GM12878 (cell line): ENCODE results near the gene B4GALT3.

Experiments
- GABPA ChIP-seq: IDR thresholded peaks from 2 replicates; pipeline ENCODE4 v1.6.1; 2014; ENCODE audit warnings: antibody characterized with exemption, low read depth, mild to moderate bottlenecking, inconsistent platforms
- JUND ChIP-seq: IDR thresholded peaks from 2 replicates; pipeline ENCODE4 v1.6.1; 2012; ENCODE audit warnings: low read depth, mild to moderate bottlenecking, low read length, improper control_type of control experiment, moderate library complexity
- MYC ChIP-seq: IDR thresholded peaks from 2 replicates; pipeline ENCODE4 v1.6.1; 2011; ENCODE audit warnings: mild to moderate bottlenecking, low read length, moderate library complexity, inconsistent platforms; ENCODE audit not compliant: insufficient read depth, insufficient replicate concordance, insufficient read length, severe bottlenecking
- NR2C2 ChIP-seq: IDR thresholded peaks from 2 replicates; pipeline ENCODE4 v1.6.1; 2011; ENCODE audit warnings: borderline replicate concordance, low read depth; ENCODE audit not compliant: control insufficient read depth, insufficient read length
- PAX8 ChIP-seq: fragments of 450-650 bp; IDR thresholded peaks from 2 replicates; pipeline ENCODE4 v1.6.1; 2017; ENCODE audit warnings: mild to moderate bottlenecking, moderate library complexity
- POLR2AphosphoS5 ChIP-seq: IDR thresholded peaks from 2 replicates; pipeline ENCODE4 v1.6.1; 2011; ENCODE audit warnings: mild to moderate bottlenecking, low read length, inconsistent platforms
- REST ChIP-seq: IDR thresholded peaks from 2 replicates; pipeline ENCODE4 v1.6.1; 2012; ENCODE audit warnings: mild to moderate bottlenecking, low read depth, low read length
- TCF12 ChIP-seq: IDR thresholded peaks from 2 replicates; pipeline ENCODE4 v1.6.1; 2011; ENCODE audit warnings: low read depth, mild to moderate bottlenecking, low read length
- YY1 ChIP-seq: IDR thresholded peaks from 2 replicates; pipeline ENCODE4 v1.6.1; 2011; ENCODE audit warnings: low read depth, mild to moderate bottlenecking, low read length
- TF ChIP-seq, protein P1 (sequence below), 3 experiments: IDR thresholded peaks in 2 of 3; conservative IDR thresholded peaks in 1 of 3; 2 replicates each; pipeline ENCODE4 v1.5.1; 2011; ENCODE audit warnings: low read depth in 3 of 3, low read length in 3 of 3, mild to moderate bottlenecking in 3 of 3, control low read depth in 2 of 3, moderate library complexity in 2 of 3, inconsistent platforms in 1 of 3, mixed read lengths in 1 of 3; ENCODE audit not compliant: control insufficient read depth in 2 of 3, insufficient read depth in 1 of 3; ENCODE audit errors: extremely low read depth in 1 of 3
- TF ChIP-seq, protein P2 (sequence below): fragments of 450-650 bp; IDR thresholded peaks from 2 replicates; pipeline ENCODE4 v1.6.1; 2018; ENCODE audit warnings: mild to moderate bottlenecking, low read depth, moderate library complexity; ENCODE audit not compliant: partially characterized antibody

- TF ChIP-seq, protein P1, sequence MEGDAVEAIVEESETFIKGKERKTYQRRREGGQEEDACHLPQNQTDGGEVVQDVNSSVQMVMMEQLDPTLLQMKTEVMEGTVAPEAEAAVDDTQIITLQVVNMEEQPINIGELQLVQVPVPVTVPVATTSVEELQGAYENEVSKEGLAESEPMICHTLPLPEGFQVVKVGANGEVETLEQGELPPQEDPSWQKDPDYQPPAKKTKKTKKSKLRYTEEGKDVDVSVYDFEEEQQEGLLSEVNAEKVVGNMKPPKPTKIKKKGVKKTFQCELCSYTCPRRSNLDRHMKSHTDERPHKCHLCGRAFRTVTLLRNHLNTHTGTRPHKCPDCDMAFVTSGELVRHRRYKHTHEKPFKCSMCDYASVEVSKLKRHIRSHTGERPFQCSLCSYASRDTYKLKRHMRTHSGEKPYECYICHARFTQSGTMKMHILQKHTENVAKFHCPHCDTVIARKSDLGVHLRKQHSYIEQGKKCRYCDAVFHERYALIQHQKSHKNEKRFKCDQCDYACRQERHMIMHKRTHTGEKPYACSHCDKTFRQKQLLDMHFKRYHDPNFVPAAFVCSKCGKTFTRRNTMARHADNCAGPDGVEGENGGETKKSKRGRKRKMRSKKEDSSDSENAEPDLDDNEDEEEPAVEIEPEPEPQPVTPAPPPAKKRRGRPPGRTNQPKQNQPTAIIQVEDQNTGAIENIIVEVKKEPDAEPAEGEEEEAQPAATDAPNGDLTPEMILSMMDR (IDR thresholded peaks at IDR 0.05 in 2 of 3, conservative IDR thresholded peaks at IDR 0.05 in 1 of 3; ENCODE audit: control insufficient read depth in 2 of 3, extremely low read depth in 1 of 3, insufficient read depth in 1 of 3, low read depth in 3 of 3, low read length in 3 of 3), result no peak
- no peak for TF ChIP-seq PAX8
- no peak for TF ChIP-seq GABPA
- TF ChIP-seq REST, result no peak
- no peak for TF ChIP-seq MYC
- no peak for TF ChIP-seq JUND
- no peak for TF ChIP-seq YY1
- TF ChIP-seq, protein P2, sequence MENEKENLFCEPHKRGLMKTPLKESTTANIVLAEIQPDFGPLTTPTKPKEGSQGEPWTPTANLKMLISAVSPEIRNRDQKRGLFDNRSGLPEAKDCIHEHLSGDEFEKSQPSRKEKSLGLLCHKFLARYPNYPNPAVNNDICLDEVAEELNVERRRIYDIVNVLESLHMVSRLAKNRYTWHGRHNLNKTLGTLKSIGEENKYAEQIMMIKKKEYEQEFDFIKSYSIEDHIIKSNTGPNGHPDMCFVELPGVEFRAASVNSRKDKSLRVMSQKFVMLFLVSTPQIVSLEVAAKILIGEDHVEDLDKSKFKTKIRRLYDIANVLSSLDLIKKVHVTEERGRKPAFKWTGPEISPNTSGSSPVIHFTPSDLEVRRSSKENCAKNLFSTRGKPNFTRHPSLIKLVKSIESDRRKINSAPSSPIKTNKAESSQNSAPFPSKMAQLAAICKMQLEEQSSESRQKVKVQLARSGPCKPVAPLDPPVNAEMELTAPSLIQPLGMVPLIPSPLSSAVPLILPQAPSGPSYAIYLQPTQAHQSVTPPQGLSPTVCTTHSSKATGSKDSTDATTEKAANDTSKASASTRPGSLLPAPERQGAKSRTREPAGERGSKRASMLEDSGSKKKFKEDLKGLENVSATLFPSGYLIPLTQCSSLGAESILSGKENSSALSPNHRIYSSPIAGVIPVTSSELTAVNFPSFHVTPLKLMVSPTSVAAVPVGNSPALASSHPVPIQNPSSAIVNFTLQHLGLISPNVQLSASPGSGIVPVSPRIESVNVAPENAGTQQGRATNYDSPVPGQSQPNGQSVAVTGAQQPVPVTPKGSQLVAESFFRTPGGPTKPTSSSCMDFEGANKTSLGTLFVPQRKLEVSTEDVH, result no peak
- no peak for TF ChIP-seq POLR2AphosphoS5
- no peak for TF ChIP-seq TCF12
- TF ChIP-seq NR2C2, result no peak
These were observed 5.6 kb downstream of the B4GALT3 start for GRCh38 chr1:161171696-161172095.
